HG03442 (cell line): ENCODE results near the gene SPHKAP.
"Not testable (repeated sequence)": the region's sequence is repeated elsewhere in the genome, so short reads cannot be mapped to it uniquely, and the experiment has no call there.

Experiments used
- ATAC-seq: cut with Tn5 transposase; IDR thresholded peaks from one replicate; pipeline ENCODE4 v1.9.1; 2021; ENCODE audit warnings: mild to moderate bottlenecking, moderate library complexity; ENCODE audit not compliant: unreplicated experiment

Gene SPHKAP

DNA sequence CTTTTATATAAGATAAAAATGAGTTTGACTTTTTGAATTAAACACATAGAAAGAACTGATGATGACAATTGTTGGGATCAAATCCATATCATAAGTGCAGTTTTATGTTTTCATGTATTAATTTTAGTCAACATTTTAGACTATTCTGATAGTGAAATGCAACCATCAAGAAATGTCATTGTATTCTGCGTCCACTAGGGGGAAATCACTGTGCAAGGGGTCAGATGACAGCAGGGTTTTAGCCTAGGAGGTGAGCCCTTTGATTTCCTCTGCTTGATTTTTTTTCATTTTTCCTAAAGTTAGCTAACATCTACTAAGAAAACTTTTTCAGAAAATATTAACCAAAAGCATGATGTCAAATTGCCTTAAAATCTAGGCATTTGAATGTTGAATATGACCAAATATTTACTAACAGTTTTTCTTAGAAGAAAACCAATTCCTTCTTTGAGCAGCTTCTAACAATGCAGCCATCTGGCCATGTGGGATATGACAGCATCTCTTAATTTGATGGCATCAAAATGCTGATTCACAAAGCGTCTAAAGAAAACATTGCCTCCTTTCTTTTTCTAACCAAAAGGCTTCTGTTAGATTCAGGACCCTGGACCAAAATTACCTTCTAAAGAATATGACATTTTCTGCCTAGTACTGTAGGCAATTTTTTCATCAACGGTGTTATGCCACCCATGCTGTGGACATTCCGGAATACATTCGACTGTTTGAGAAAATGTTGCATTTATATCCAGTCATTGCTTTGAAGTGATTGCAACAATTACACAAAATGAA lies 141.5 kb downstream of the SPHKAP start:
- peak; percentile 81 for ATAC-seq

DNA sequence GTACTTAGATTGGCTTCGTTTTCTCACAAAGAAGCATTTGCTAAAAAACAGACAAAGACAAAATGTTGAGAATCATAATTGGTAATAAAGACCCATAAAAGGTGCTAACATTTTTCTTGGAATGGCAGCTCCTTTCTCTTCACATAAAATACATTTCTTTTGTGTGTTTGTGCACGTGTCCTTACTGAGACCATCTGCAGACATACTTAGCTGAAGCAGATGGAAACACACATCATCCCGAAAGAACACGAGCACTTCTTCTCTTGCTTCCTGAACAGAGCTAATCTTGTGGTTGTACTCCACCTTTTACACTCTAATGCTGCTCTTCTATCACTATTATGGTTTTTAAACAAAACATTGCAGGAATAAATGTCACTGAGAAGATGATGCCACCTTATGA lies 142.5 kb downstream of the SPHKAP start:
- ATAC-seq, result no peak

DNA sequence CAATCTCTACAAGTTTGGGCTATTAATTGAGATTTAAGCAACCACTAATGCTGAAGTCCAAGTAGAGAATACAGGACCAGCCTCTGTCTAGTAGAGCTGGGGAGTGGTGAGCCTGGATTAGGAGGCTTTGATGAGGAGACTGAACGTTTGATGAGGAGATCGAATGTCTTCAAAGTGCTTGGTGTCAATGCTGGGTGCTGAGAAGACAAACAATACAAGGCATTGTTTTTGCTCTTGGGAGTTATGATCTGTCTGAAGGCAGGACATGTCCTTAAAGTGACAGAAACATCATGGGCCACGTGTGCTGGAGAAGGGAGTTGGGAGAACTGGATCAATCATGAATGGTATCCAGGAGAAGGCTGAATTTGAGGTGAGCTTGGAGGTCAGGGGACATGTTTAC lies 143.6 kb downstream of the SPHKAP start:
- ATAC-seq, result no peak

DNA sequence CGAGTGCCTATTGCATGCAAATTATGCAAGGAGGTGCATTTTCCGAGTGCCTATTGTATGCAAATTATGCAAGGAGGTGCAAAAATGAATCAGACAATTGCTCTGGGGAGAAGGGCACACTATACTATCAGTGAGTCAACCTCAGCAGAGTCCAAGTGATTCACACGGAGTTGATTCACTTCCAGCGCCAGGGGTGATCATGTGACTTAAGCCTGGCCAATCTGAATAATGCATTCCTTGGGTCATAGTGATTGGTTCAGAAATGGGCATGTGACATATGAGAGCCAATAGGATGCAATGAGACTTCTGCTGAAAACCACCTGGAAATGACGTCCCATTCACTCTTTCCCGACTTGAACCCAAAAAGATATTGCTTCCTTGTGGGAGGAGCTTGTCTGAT lies 157.9 kb downstream of the SPHKAP start:
- ATAC-seq, result no peak

DNA sequence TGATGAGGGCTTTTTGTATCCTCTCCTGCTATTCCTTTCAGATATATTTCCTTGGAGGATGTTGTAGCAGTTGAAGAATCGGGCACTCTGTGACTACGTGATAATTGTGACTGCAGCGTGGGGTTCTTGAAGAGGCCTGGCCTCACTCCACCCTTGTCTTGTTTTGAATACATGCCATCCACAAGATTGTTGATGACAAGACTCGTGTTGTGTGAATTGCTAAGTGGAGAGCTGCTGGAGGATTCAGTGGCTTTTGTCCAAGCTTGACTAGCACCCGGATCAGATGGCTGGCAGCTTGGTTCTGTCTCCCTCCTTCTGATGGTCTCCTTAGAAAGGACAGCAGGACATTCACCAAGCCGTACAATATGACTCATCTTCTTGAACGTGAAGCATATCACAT lies 163.2 kb downstream of the SPHKAP start:
- no peak for ATAC-seq

DNA sequence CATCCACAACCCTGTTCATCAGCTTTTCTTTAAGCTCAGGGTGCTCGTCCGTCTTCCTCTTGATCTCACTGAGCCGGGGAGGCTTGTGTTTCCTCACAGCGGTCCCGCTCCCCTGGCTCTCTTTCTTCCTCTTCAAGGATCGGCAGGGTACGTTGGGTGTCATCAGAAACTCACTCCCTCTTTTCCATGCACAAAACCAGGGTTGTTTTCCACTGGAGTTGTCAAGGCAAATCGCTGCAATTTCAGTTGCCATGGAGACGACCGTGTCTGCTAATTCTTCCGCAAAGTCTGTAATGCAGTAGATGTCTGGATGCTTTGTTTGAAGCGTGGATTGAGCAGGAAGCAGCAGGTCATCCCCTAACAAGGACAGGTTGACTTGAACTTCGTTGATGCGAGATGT lies 163.7 kb downstream of the SPHKAP start:
- no peak for ATAC-seq

DNA sequence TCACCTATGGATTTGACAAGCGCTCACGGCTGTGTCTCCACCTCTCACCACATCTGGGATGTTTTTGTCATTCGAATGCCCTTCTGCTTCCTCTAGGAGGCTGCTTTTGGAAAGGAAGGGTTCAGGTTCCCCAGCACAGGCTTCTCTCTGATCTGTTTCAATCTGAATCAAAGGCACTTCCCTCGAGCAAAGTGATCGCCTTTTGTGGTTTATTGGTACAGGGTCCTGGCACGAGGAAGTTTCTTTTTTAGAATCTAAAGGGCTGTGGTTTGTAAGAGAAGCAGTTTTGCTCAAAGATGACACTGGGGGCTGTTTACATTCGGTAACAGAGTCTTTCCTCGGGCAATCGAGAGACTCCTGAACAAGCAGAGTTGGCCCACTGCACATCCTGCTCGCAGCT lies 165.1 kb downstream of the SPHKAP start:
- ATAC-seq, result no peak

DNA sequence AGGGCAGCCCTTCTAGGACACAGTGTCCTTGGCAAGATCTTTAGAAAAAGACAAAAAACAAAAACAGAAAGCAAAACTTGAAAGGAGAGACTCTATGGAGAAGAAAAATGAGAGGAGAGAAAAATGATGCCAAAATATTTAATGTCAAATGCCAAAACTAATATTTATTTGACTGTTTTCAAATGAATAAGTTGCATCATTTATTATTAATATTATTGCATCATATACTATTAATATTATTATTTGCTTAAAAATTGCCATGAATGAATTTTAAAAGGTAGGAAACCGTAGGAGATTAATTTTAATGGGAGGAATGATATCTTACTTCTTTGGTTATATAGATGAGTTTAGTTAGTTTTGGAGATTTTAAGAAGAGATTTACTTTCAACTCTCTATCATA lies 165.7 kb downstream of the SPHKAP start:
- no peak for ATAC-seq

DNA sequence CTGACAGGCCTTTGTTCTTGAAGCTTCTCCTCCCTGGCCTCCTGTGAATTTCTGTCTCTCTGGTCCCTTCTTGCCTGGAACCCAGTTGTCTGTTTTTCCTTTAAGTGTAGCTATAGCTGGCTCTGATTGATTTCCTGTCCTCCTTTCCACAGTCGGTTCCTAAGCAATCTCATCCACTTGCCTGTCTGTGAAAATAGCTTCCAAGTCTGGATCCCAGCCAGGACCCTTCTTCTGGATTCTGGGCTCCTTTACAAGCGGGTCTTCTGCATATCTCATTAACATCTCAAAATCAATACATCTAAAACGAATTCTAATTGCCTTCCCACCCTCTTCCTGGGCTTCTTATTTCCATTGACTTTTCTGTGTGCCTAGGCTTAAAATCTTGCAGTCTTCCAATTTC lies 185.1 kb downstream of the SPHKAP start:
- ATAC-seq, result no peak

DNA sequence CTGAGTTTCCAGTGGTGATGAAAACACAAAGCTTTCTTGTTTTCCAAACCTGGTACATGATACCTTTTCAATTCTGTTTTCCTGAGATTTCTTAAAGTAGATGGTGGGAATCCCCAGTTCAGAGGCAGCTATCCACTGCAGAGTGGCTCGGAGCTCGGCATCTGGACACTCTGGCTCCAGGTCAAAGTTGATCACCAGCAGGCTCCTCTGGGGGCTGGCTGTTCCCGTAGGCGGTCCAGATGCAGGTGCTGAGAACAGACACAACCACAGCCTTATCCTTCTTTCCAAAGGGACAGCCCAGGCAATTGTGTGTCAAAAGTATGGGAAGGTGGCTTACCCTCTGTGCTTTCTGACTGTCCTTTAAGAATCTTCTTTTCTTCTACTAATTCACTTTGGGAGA lies 190.6 kb downstream of the SPHKAP start:
- no peak for ATAC-seq

DNA sequence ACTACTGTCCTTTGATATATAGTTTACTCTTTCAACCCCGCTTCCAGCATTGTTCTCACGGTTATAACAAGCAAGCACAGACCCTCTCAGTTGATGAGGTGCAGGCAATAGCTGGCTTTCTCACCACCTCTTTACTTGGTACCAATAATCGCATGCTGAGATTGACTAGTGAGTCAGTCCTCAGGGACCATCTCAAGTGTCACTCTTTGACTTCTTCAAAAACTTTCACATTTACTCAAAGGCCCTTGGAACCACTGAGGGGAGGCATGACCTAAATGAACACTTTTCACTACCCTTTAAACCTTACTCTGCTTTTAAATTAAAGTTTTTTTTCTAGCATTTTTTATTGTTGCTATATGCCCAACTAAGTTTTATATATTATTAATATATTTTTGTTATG lies 208.2 kb downstream of the SPHKAP start:
- ATAC-seq, result no peak

DNA sequence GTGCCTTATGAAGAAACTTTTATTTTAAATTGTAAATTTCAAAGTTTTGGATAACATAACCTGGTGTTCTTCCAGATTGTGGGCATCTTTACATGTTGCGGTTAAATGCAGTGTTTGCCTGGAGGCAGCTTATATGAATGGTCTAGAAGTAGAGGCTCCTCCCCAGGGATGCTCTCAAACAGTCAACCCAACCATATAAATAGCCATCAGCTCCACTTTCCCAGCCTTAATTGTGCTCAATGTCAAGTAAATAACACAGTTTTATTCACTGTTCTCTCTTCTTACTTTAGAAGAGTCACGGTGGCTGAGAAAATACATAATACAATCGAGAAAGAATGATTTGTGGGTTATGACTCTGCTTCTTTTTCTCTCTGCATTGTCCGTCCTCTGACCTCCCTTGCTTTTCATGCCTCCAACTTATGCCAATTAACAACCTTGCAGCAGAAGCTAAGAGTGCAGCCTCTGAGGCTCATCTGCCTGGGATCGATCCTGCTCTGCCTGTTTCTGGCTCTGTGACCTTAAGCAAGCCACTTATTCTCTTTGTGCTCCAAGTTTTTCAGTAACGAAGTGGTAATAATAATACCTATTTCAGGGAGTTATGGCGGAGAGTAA lies 209.8 kb downstream of the SPHKAP start:
- no peak for ATAC-seq

DNA sequence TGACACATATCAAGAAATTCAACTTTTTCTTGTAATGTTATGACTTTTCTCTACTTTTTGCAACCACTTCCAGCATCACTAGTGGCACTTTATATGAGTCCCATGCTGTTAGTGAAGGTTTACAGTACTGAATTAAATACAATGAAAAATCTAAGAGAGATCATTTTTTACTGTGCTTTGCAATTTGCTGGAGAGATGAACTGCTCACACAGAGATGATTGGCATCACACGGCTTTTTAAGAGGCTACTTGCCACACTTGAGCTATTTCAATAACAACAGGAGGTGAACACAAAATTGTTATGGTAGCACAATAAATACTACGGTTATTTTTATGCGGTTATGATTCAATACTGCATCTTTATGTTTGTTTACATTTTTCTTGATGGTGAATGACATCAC lies 221.2 kb downstream of the SPHKAP start:
- ATAC-seq, result no peak

DNA sequence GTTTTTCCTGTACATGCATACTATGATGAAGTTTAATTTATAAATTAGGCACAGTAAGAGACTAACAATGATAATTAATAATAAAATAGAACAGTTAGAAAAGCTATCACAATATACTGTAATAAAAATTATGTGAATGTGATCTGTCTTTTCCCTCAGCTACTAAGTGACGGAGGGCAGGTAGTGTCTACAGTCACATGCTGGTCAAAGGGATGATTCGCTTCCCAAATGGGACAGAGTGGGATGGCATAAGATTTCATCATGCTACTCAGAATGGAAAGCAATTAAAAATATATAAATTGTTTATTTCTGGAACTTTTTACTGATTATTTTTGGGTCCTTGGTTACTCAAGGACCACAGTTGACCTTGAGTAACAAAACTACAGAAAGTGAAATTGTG lies 238.5 kb downstream of the SPHKAP start:
- no peak for ATAC-seq

DNA sequence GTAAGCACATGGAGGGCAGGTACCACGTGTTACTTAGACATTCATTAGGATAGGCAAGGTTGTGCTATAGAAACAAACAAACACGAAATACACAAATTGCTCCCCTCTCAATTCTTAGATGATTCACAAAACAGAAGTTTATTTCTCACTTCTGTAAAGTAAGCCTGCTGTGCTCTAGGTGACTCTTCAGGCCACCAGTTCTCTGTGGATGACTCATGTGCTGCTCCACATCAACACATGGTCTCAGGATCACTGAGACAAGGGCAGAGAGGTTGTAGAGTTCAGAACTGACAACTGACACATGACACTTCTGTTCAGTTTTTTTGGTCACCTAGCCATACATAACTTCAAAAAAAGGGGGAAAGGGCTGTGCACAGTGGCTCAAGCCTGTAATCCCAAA lies 239.5 kb downstream of the SPHKAP start:
- peak; percentile 87 for ATAC-seq

DNA sequence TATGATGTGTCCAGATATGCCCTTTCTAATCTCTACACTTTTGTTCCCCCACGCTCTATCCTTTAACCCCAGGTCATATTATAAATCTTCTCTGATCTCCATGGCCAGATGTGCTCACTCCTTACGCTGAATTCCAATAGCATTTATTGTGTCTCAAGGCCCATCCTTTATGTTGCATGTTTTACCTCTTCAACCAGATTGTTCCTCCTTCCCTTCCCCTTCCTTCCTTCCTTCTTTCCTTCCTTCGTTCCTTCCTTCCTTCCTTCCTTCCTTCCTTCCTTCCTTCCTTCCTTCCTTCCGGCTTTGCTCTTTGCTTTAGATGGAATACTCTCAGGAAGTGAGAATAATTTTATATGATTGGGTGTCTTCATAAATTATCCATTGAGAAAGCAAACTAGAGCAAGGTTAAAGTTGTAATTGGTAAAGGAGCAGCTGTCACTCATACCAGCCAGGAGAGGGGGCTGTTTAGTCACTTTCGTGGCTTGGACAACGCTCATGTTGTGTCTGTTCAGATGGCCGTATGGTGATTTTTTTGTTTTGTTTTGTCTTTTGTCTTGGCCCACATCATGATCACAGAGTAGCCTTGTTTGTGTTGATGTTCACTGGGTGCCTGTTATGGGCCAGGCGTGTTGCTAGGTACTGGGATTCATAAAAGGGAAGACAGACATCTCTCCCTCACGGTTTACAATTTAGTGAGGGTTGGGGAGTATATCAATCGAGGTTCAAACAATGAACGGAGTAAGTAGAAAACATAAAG lies 242.0 kb downstream of the SPHKAP start:
- peak; percentile 62 for ATAC-seq

DNA sequence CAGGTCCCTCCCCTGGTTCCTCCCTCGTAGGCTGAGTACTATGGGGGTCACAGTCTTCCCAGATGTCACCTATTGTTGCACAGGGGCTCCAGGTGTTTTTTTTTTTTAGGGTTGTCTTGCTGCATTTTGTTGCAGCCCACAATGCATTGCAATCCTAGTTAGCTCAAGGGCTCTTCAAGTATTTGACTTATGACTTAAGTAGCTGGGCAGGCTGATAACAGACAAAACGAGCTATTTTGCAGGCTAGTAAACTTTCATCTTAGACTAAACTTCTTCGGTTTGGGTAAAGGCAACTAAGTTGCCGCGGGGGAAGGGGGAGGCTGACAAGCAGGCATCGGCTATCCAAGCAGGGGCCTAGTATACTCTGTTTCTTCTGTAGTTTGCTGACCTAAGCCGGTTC lies 245.2 kb downstream of the SPHKAP start:
- ATAC-seq, result not testable (repeated sequence)

DNA sequence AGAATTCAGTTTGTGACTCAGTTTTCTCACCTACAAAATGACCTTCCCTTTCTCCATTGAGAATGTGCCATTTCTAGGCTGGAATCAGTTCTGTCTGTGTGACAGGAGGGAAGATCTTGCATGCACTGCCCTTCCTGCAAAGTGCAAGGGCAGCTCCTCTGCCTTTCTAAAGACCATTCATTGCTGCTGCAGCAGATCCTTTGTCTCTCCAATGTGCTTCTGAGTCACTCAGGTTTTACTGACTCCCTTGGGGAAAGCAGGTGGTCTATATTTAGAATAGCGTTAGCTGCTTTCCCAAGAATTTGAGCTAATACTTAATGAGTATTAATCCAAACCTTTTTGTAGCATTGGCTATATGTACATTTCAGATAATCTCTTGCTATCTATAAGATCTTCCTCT lies 247.6 kb downstream of the SPHKAP start:
- ATAC-seq, result no peak

DNA sequence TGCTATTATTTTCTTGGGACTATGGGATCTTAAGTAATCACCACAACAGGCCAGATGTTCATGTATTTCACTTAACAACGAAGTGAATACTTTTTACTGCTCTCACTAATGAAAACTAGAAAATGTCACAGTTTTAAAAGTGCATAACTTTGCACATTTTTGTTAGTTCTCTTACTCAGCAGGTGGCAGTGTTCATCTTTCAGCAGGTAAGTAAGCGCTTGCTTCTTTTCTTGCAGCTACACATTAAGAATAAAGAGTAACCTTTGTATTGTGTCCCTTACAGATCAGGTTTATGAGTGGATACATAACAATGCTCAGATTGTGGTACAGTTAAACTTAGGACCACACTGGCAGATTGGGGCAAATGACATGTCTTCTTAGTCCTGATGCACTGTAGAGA lies 249.1 kb downstream of the SPHKAP start:
- ATAC-seq, result no peak

DNA sequence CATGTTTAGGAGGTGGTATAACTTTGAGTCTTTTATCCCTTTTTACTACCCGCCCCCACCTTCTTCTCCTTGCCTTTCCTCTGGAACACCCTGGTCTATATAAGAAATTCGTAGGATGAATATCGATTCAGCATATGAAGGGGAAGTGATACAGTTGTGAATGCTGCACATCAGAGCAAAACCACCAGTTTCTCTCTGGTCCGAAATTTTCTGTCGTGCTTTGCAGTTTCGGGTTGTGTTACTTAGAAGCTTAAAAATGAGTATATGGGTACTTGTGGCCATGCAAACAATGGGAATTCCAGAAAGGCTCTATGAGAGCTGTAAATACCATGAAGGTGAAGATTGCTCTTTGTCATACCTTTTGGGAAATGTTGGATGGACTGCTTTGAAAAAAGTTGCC lies 249.5 kb downstream of the SPHKAP start:
- ATAC-seq, result no peak
